Tibial nerve (tissue), 4 donors: Measurements from ENCODE around the gene PTPN14.

Source experiments
- EP300 ChIP-seq, 2 donors: sonication (generic); formaldehyde crosslinking; IDR thresholded peaks; one replicate each; pipeline ENCODE4 v1.6.1; 2017; ENCODE audit warnings: antibody characterized with exemption in 2 of 2, mild to moderate bottlenecking in 1 of 2
- TF ChIP-seq, protein P1 (sequence below), 5 experiments: fragments of 200-600 bp in 3 of 5; fragments of 450-650 bp in 2 of 5; sonication (generic) in 3 of 5; IDR thresholded peaks; one replicate each; pipeline ENCODE4 v1.5.1; 2016 to 2019; ENCODE audit warnings: antibody characterized with exemption in 5 of 5, mild to moderate bottlenecking in 3 of 5, moderate library complexity in 2 of 5

DNA sequence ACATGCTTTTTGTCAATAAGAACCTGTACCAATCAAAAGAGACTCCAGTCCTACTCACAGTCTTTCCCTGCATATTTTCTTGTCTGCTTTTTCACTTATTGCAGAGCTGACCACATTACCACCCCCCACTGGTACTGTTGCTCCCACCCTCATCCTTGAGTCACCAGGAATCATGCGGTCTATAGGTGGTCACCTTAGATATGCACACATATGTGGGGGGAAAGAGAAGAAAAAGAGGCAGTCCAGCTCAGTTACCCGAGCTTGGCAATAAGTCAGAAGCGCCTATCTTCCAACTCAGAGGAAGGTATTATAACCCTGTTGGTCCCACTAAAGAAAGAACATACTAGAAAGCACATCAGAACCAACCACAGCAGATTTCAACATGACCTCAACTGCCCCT lies 151.3 kb downstream of the PTPN14 start:
- TF ChIP-seq, protein P1, sequence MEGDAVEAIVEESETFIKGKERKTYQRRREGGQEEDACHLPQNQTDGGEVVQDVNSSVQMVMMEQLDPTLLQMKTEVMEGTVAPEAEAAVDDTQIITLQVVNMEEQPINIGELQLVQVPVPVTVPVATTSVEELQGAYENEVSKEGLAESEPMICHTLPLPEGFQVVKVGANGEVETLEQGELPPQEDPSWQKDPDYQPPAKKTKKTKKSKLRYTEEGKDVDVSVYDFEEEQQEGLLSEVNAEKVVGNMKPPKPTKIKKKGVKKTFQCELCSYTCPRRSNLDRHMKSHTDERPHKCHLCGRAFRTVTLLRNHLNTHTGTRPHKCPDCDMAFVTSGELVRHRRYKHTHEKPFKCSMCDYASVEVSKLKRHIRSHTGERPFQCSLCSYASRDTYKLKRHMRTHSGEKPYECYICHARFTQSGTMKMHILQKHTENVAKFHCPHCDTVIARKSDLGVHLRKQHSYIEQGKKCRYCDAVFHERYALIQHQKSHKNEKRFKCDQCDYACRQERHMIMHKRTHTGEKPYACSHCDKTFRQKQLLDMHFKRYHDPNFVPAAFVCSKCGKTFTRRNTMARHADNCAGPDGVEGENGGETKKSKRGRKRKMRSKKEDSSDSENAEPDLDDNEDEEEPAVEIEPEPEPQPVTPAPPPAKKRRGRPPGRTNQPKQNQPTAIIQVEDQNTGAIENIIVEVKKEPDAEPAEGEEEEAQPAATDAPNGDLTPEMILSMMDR (IDR thresholded peaks at IDR 0.05): no peak
- no peak for TF ChIP-seq EP300 (IDR thresholded peaks at IDR 0.05)
